Gastrocnemius medialis (tissue), 4 donors: Measurements from ENCODE around the gene PRKCE. TPM values are rescaled to one million over a fixed set of nuclear protein-coding genes. Genes with fewer than 3 reads are reported as not detected.
A peak's percentile ranks its signal among the peaks of the same experiment; 100 is the strongest.

Source experiments
- ATAC-seq, 2 donors: fragments of 150-250 bp; one replicate each; pipeline ENCODE4 v1.9.1; 2016
- DNase-seq, 2 donors: peaks; one replicate each; pipeline ENCODE4 v3.0.0-alpha.2; 2019
- H3K27ac ChIP-seq, 4 donors: fragments of 200-600 bp; sonication (generic); 1 replicate in 1 of 4; 2 replicates in 3 of 4; pipeline ENCODE4 v1.5.1; 2016 to 2018; ENCODE audit warnings: mild to moderate bottlenecking in 2 of 4, moderate library complexity in 1 of 4
- H3K27me3 ChIP-seq, 3 donors: fragments of 200-600 bp; sonication (generic) in 2 of 3; 1 replicate in 1 of 3; 2 replicates in 2 of 3; pipeline versions ENCODE4 v1.5.1 to v1.6.0; 2016 to 2019; ENCODE audit warnings: mild to moderate bottlenecking in 1 of 3, moderate library complexity in 1 of 3
- H3K36me3 ChIP-seq, 2 donors: fragments of 200-600 bp; sonication (generic) in 1 of 2; one replicate each; pipeline ENCODE4 v1.5.1; 2017 to 2018
- H3K4me1 ChIP-seq, 2 donors: fragments of 200-600 bp; sonication (generic) in 1 of 2; one replicate each; pipeline ENCODE4 v1.5.1; 2016 to 2017; ENCODE audit warnings: mild to moderate bottlenecking in 2 of 2
- H3K4me3 ChIP-seq, 4 donors: fragments of 200-600 bp; sonication (generic) in 3 of 4; 1 replicate in 1 of 4; 2 replicates in 3 of 4; pipeline ENCODE4 v1.5.1; 2016 to 2019; ENCODE audit warnings: mild to moderate bottlenecking in 2 of 4
- H3K9me3 ChIP-seq, 3 donors: fragments of 200-600 bp; sonication (generic) in 2 of 3; 1 replicate in 1 of 3; 2 replicates in 2 of 3; pipeline ENCODE4 v1.5.1; 2016 to 2019
- POLR2A ChIP-seq, 2 donors: fragments of 450-650 bp; IDR thresholded peaks; one replicate each; pipeline ENCODE4 v1.6.1; 2017; ENCODE audit warnings: antibody characterized with exemption in 2 of 2, mild to moderate bottlenecking in 2 of 2, moderate library complexity in 2 of 2
- in situ Hi-C, 4 donors: fragments of 200-750 bp; cut with MboI; loops; one replicate each; pipeline versions ENCODE4 v1.15.0 to v1.8.0; 2017; ENCODE audit warnings: low sequenced_read_pairs in 4 of 4
- intact Hi-C: fragments of 100-400 bp; cut with DNase I; formaldehyde crosslinking; loops from one replicate; pipeline ENCODE4 v1.15.1; 2023; ENCODE audit warnings: low total_unique reads
- total RNA-seq, 4 donors: library from RNA; depleted of rRNA; stranded (reverse); fragments of >200 nt; gene quantifications; one replicate each; pipeline versions ENCODE4 v1.1.0 to v1.2.3, GENCODE V29; 2016
- TF ChIP-seq, protein P1 (sequence below), 5 experiments: fragments of 450-650 bp in 3 of 5; fragments of 200-600 bp in 2 of 5; sonication (generic) in 2 of 5; IDR thresholded peaks in 4 of 5; conservative IDR thresholded peaks in 1 of 5; 1 replicate in 4 of 5; 2 replicates in 1 of 5; pipeline ENCODE4 v1.5.1; 2016 to 2019; ENCODE audit warnings: antibody characterized with exemption in 5 of 5, mild to moderate bottlenecking in 3 of 5, moderate library complexity in 3 of 5

PRKCE gene
- total RNA-seq, 4 donors from 2014 or later = 5.8 to 28.9 (median 11.8) TPM

DNA sequence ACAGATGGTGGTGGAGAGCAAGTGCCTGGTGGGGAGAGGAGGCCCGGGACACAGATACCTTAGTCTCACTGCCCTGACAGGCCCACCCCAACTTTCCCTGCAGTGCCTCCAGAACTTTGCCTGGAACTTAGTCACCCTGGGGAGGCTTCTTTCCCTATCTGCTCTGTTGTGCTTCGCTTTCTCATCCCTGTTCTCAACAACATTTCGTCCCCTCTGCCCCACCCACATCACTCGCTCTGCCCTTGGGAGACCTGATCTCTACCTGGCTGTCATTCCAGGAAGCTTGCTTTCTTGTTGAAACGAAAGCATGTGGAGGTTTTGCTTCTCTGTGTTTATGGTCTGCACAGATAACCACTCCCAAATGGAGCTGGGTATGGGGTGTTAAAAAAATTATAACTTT is 93.8 kb downstream of the PRKCE start:
- H3K9me3 ChIP-seq = no peaks in the 10 kb centered on the region
- TF ChIP-seq, protein P1, sequence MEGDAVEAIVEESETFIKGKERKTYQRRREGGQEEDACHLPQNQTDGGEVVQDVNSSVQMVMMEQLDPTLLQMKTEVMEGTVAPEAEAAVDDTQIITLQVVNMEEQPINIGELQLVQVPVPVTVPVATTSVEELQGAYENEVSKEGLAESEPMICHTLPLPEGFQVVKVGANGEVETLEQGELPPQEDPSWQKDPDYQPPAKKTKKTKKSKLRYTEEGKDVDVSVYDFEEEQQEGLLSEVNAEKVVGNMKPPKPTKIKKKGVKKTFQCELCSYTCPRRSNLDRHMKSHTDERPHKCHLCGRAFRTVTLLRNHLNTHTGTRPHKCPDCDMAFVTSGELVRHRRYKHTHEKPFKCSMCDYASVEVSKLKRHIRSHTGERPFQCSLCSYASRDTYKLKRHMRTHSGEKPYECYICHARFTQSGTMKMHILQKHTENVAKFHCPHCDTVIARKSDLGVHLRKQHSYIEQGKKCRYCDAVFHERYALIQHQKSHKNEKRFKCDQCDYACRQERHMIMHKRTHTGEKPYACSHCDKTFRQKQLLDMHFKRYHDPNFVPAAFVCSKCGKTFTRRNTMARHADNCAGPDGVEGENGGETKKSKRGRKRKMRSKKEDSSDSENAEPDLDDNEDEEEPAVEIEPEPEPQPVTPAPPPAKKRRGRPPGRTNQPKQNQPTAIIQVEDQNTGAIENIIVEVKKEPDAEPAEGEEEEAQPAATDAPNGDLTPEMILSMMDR (IDR thresholded peaks at IDR 0.05 in 4 of 5, conservative IDR thresholded peaks at IDR 0.05 in 1 of 5) = no peak
- TF ChIP-seq POLR2A (IDR thresholded peaks at IDR 0.05) = no peak
- H3K36me3 ChIP-seq = no peaks in the 10 kb centered on the region
- no peak overlapping the region for H3K27ac ChIP-seq
- in situ Hi-C loops (no loop called here), intact Hi-C loops (no loop called here)
- DNase-seq (no peak), ATAC-seq (no peak)
- peaks cover 19 to 27% of the 10 kb centered on the region in 2 donors for H3K4me1 ChIP-seq
- H3K4me3 ChIP-seq = no peak overlapping the region
- no peaks in the 10 kb centered on the region for H3K27me3 ChIP-seq

DNA sequence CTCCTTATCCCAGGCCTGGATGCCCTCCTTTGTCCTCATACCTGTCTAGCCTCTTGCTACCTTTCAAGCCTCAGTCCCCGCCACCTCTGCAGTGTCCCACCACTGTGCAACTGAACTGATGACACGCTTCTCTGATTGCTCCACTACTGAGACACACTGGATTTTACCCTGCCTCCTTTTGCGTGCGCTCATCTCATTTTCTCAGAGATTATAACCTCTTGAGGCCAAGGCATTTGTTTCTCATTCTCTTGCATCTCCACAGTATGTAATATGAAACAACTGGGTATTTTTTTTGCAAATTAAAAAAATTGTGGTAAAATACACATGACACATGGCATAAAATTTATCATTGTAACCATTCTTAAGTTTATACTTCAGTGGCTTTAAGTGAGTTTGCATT is 95.4 kb downstream of the PRKCE start:
- Histone ChIP-seq H3K36me3 (no peaks in the 10 kb centered on the region), H3K4me3 (no peak overlapping the region), H3K27ac (no peak overlapping the region), H3K27me3 (no peaks in the 10 kb centered on the region), H3K4me1 (peaks cover 15 to 19% of the 10 kb centered on the region in 2 donors), H3K9me3 (no peaks in the 10 kb centered on the region)
- ATAC-seq = no peak
- no peak for TF ChIP-seq POLR2A (IDR thresholded peaks at IDR 0.05)
- TF ChIP-seq, protein P1 (IDR thresholded peaks at IDR 0.05 in 4 of 5, conservative IDR thresholded peaks at IDR 0.05 in 1 of 5) = no peak
- intact Hi-C loops (no loop called here), in situ Hi-C loops (no loop called here)
- no peak for DNase-seq

DNA sequence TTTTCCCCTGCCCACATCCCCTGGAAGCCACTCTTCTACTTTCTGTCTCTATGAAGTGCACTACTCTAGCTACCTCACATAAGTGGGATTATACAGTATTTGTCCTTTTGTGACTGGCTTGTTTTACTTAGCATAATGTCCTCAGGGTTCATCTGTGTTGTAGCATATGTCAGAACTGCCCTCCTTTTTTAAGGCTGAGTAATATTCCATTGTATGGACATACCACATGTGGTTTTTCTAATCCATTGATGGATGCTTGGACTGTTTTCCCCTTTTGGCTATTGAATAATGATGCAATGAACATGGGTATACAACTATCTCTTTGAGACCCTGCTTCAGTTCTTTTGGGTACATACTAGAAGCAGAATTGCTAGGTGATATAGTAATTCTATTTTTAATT is 95.9 kb downstream of the PRKCE start:
- Histone ChIP-seq H3K27me3 (no peaks in the 10 kb centered on the region), H3K4me3 (no peak overlapping the region), H3K9me3 (no peaks in the 10 kb centered on the region), H3K36me3 (no peaks in the 10 kb centered on the region), H3K4me1 (peaks cover 14 to 19% of the 10 kb centered on the region in 2 donors), H3K27ac (no peak overlapping the region)
- no peak for TF ChIP-seq POLR2A (IDR thresholded peaks at IDR 0.05)
- TF ChIP-seq, protein P1 (IDR thresholded peaks at IDR 0.05 in 4 of 5, conservative IDR thresholded peaks at IDR 0.05 in 1 of 5) = no peak
- intact Hi-C loops (no loop called here), in situ Hi-C loops (no loop called here)
- ATAC-seq = no peak
- no peak for DNase-seq

DNA sequence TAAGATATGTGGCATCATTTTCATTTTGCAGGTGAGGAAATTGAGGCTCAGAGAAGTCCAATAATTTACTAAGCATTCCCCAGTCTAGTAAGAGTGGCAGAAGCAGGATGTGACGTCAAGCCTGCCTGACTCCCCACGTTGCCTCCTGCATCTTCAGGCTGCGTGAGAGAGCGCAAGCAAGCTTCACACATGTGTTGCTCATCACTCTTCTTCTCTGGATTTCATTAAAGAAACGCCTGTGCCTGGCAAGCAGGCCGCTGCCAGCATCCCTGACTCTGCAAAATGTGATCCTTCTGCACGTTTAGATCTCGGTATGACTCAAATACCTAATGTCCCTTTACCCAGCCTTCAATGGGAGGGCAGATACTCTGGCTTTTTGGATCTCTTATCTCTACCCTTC is 96.8 kb downstream of the PRKCE start:
- Histone ChIP-seq H3K4me3 (no peak overlapping the region), H3K27me3 (no peaks in the 10 kb centered on the region), H3K9me3 (no peaks in the 10 kb centered on the region), H3K27ac (peak overlapping the region in 1 of 4 donors; percentile 8), H3K36me3 (no peaks in the 10 kb centered on the region), H3K4me1 (peaks cover 12 to 17% of the 10 kb centered on the region in 2 donors)
- intact Hi-C loops = no loop called here
- peak; percentile 35 to 55 for DNase-seq
- peak; percentile 72 to 79 for ATAC-seq
- in situ Hi-C loops = no loop called here
- TF ChIP-seq, protein P1 (IDR thresholded peaks at IDR 0.05 in 4 of 5, conservative IDR thresholded peaks at IDR 0.05 in 1 of 5) = no peak
- no peak for TF ChIP-seq POLR2A (IDR thresholded peaks at IDR 0.05)

DNA sequence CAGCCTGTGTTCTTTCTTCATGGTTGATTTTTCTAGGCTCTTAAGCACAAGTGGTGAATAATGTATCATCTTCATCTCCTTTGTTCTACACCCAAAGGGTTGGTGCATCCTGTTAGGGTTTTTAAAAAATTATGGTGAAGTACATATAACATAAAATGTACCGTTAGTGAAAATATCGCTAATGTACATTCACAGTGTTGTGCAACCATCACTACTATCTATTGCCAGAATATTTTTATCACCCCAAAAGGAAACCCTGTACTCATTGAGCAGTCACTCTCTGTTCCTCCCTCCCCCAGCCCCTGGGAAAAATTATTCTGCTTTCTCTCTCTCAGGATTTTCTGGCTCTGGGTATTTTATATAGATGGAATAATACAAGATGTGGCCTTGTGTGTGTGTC is 98.5 kb downstream of the PRKCE start:
- no peak for ATAC-seq
- no peak overlapping the region for H3K27ac ChIP-seq
- in situ Hi-C loops = no loop called here
- no peak overlapping the region for H3K4me3 ChIP-seq
- H3K4me1 ChIP-seq = peaks cover 6 to 9% of the 10 kb centered on the region in 2 donors
- H3K27me3 ChIP-seq = no peaks in the 10 kb centered on the region
- no peaks in the 10 kb centered on the region for H3K9me3 ChIP-seq
- intact Hi-C loops = no loop called here
- TF ChIP-seq, protein P1 (IDR thresholded peaks at IDR 0.05 in 4 of 5, conservative IDR thresholded peaks at IDR 0.05 in 1 of 5) = no peak
- no peak for TF ChIP-seq POLR2A (IDR thresholded peaks at IDR 0.05)
- DNase-seq = no peak
- H3K36me3 ChIP-seq = no peaks in the 10 kb centered on the region
